NCI-H2107 treated with DMSO at 0.1 percent for 48 hours (cell line): ENCODE results near the gene IFT22.
A peak's percentile ranks its signal among the peaks of the same experiment; 100 is the strongest.
"Not testable (repeated sequence)": the region's sequence is repeated elsewhere in the genome, so short reads cannot be mapped to it uniquely, and the experiment has no call there.

Experiments
- DNase-seq: peaks from one replicate; lab custom pipeline; 2025; ENCODE audit not compliant: unreplicated experiment; lab: John Stamatoyannopoulos, UW

Gene IFT22

DNA sequence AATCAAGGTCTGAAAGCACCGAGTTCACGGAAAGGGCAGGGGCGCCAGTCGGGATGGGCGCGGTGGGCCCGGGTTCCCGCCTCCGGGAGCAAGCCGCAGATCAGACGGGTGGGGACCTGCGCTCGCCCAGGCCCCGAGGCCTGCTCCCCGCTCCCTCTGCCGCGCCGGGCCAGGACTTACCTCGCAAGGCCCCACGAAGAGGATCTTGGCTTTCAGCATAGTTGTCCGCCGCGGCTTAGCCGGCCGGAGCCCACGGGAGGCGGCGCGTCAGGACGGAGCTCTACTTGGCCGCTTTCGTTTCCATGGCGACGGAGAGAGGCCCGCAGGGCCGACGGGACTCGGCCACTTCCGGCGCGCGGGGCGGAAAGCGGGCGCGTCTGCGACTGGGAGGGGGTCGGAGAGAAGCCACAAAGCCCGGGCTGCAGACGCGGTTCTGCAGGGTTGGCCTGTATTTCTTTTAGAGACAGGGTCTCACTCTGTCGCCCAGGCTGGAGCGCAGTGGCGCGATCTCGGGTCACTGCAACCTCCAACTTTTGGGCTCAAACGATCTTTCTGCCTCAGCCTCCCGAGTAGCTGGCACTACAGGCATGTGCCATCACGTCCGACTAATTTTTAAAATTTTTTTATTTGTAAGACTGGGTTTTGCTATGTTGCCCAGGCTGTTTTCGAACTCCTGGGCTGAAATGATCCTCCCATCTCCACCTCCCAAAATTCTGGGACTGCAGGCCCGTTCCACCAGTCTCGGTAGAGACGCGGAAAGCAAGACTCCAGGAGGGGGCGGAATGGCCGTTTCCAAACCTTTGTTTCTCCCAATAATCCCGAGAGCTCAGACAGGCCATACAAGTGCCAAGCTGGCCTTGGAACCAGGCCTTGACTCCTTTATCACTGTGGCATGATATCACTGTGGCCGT, at the start of gene IFT22:
IFT22 (minus strand) TSS at position 322 of the 911 bp plus-strand sequence; CDS start at position 219, 103 bp downstream.
- peak; percentile 64 for DNase-seq

DNA sequence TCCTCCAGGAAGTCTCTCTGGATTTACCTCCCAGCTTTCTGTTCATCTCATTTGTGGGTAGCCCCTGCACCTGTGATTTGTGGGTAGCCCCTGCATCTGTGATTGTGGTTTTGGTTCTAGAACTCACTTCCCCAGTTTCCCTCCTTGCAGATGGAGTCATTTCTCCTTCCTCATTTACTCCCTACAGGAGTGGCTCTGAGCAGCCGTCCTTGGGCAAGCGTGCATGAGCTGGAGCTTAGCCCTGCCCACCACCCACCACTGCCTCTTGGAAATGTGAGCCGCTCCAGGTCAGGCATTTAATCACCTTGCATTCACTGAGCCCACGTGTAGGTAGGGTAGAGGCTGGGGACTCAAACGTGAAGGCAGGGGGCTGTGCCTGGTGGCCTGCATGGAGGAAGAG, 49.2 kb upstream of the IFT22 start:
- DNase-seq: no peak

DNA sequence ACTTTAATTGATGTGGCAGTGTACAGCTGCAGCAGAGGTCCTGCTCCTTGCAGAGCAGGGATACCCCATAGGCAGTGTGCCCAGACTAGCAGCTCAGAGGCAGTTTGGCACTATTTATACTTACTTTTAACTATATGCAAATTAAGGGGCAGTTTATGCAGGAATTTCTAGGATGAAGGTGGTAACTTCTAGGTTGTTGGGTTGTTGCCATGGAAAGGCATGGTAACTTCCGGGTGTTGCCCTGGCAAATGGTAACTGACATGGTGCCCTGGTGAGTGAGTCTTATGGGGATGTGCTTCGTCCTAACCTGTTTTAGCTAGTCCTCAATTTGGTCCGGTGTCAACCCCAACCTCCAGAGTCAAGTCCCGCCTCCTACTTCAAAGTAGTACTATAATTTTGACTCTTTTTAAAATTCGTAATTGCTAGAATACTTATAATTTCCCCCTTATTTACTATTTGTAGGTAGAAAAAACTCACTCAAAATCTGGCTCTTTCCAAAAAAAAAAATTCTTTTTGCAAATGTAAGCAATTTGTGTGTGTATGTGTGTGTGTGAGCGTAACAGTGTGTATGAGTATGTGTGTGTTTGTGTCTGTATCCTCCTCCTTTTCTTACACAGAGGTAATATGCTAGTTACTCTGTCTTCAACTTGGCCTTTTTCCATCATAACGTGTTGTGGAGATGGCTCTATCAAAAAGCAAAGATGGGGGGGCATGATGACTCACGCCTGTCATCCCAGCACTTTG, 47.0 kb upstream of the IFT22 start:
- DNase-seq: no peak

DNA sequence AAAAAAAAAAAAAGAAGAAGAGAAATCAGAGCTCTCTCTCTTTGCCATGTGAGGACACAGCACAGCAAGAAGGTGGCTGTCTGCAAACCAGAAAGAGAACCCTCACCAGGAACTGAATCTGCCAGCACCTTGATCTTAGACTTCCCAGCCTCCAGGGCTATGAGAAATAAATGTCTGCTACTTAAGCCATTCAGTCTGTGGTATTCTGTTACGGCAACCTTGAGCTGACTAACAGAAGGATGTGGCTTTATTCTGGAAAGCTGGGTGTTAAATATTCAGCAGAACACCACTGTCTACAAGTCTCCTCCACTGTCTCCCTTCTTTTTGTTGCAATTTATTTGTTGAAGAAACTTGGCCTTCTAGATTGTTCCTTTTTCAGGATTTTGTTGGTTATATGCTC, 46.1 kb upstream of the IFT22 start:
- DNase-seq: no peak

DNA sequence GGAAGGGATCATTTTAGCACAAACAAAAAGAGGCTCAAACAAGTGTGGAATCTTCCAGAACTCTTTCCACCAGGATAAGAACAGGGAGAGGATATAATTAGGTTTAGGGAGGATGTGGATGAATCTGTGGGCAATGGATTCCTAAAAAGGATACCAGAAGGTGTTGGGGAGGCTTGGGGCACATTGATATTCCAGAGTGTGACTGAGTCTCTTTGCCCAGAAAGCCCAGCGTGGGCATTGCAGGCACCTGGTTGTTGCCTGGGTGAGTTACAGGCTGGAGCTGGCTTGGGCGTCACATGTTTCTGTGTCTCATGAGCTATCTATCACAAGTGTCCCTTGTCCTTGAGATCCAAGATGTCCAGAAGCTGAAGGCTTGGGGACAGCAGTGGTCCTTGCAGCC, 44.3 kb upstream of the IFT22 start:
- DNase-seq: no peak

DNA sequence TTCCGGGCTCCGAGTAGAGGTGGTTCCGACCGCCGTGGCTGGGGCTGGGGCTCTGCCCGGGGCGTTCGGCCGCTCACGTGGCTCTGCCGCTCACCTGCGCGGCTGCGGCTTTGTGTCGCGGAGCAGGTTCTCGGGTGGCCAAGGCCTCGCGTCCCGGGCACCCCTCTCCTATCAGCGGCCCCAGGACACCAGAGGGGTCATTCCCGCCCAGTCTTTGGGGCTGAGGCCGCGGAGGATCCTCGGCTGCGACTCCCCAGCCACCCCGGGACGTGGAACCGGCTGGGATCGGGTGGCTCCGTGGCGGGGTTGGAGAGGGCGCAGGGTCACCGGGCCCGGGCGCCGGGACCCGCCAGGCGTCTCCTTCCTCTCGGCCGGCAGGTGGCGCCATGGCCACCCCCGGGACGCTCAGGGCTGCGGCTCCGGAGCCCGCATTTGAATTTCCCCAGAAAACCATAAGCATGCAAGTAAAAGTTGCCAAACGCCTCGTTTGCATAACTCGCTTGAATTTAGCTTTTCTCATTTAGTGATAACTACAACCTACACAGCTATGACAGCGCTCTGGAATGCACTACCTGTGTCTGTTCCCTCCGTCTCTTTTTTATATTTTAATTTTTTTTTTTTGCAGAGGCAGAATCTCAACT, 42.2 kb upstream of the IFT22 start:
- peak; percentile 16 for DNase-seq

DNA sequence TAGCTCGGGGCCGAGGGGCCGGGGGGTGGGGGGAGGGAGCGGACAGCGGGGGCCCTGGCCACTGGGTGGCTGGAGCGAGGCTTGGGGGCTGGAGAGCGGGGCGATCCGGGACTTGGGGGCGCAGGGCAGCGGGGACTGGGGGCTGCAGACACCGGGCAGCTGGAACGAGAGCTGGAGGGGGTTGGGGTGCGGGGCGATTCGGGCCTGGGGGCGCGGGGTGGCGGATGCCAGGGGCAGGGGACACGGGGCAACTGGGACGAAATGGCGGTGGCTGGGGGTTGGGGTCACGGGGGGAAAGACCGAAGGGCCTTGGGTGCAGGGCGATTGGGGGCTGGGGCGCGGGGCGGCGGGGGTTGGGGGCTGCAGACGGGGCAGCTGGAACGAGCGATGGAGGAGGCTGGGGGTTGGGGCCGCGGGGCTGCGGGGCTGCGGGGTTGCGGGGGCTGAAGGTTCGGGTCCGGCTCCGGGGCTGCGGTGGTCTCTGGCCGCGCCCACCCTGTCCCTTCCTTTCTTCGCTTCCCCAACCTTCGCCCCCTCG, 41.7 kb upstream of the IFT22 start:
- no peak for DNase-seq

DNA sequence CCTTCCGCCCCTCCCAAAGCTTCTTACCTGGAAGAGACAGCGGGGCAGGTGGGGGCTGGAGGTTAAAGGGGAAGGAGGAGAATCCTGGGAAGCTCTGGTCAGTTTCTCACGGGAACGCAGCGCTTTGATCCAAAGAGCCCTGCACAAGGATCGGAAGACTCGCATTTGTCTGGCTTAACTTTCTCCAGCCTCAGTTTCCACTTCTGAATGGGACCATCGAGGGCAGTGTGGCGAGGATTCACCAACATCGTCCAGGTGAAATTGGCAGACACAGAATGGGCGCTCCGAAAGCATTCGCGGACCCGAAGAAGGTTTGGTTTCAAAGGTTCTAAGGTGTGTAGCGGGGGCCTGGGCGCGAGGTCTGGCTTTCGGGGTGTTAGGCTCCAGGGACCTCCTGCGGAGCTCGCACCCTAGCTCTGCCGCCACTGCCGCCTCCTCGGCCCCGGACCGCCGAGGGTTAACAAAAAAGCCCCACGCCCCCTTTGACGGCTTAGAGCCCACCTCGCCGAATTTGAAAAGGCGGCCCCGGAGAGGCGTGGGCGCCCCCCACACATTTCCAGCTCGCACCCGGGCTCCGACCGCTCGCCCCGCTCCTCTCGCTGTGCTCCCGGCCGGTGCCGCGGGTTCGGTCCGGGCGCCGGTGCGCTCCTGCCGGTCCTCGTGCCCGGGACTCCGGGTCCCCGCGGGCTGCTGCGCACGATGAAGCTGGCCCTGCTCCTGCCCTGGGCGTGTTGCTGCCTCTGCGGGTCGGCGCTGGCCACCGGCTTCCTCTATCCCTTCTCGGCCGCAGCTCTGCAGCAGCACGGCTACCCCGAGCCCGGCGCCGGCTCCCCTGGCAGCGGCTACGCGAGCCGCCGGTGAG, 41.0 kb upstream of the IFT22 start, which contains the start of gene COL26A1:
COL26A1 (plus strand) TSS at position 542 of the 862 bp plus-strand sequence; CDS start at position 700, 158 bp downstream.
- DNase-seq: no peak

DNA sequence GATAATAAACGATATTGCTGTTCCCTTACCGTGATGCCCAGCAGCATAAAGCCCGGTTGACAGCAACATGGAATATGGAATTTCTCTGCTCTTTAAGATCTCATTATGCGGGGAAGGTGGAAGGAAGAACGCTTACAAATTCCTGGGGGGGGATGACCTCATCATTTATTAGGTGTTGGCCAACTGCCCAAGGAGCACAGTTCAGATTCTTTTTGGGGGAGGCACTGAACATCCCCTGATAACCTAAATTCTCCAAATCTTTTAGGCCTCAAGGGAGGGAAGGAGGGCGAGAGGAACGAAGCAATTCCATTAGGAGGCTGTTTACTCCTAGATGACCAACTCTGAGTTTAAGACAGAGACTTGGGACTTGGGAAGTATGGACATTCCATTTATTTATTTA, 35.8 kb upstream of the IFT22 start:
- DNase-seq: no peak

DNA sequence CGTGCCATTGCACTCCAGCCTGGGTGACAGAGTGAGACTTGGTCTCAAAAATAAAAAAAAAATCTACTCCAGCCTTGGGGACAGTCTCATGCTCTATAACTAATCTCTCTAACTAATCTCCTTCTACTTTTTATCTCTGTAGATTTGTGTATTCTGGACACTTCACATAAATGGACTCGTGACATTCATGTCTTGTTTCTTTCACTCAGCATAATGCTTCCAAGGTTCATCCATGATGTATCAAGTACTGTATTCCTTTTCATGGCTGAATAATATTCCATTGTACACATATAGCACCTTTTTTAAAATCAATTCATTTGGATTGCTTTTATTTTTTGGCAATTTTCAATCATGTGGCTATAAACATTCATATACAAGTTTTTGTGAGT, 31.3 kb upstream of the IFT22 start:
- DNase-seq: no peak

DNA sequence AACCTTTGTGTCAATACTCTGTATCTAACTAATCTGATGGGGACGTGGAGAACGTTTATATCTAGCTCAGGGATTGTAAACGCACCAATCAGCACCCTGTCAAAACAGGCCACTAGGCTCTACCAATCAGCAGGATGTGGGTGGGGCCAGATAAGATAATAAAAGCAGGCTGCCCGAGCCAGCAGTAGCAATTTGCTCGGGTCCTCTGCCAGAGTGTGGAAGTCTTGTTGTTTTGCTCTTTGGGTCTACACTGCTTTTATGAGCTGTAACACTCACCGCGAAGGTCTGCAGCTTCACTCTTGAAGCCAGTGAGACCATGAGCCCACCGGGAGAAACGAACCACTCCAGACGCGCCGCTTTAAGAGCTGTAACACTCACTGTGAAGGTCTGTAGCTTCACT, 27.7 kb upstream of the IFT22 start:
- DNase-seq: not testable (repeated sequence)

DNA sequence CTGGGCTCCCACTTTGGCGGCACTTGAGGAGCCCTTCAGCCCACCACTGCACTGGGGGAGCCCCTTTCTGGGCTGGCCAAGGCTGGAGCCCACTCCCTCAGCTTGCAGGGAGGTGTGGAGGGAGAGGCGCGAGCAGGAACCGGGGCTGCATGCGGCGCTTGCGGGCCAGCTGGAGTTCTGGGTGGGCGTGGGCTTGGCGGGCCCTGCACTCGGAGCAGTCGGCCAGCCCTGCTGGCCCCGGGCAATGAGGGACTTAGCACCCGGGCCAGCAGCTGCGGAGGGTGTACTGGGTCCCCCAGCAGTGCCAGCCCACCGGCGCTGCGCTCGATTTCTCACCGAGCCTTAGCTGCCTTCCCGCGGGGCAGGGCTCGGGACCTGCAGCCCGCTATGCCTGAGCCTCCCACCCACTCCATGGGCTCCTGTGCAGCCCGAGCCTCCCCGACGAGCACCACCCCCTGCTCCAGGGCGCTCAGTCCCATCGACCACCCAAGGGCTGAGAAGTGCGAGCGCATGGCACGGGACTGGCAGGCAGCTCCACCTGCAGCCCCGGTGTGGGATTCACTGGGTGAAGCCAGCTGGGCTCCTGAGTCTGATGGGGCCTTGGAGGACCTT, 26.9 kb upstream of the IFT22 start:
- DNase-seq: not testable (repeated sequence)

DNA sequence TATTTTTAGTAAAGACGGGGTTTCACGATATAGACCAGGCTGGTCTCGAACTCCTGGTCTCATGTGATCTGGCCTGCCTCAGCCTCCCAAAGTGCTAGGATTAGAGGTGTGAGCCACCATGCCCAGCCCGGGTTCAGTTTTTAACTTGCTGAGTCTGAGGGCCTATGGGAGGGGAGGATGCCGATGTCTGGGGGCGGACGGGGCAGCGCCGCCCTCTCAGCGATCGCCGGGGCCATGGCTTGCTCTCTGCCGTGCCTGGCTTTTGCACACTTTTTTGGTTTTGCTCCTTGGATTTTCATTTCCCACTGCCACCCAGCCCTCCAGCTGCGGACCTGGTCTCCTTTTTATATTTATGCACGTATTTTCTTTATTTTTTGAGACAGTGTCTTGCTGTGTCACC, 25.9 kb upstream of the IFT22 start:
- DNase-seq: no peak

DNA sequence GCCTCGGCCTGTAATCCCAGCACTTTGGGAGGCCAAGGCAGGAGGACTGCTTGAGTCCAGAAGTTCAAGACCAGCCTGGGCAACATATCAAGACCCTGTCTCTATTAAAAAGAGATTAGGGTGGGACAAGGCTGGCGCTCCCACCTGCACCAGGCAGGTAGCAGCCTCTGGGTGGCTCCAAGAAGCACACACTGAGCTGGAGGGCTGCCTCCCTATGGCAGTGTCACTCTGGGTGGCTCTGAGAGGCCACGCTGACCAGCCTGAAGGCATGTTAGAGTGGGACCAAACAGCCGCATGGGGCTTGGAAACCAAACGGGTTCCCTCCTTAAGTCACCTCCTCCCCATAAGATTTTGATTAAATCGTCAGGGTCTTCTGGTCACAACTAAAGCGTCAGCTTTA, 21.3 kb upstream of the IFT22 start:
- DNase-seq: no peak

DNA sequence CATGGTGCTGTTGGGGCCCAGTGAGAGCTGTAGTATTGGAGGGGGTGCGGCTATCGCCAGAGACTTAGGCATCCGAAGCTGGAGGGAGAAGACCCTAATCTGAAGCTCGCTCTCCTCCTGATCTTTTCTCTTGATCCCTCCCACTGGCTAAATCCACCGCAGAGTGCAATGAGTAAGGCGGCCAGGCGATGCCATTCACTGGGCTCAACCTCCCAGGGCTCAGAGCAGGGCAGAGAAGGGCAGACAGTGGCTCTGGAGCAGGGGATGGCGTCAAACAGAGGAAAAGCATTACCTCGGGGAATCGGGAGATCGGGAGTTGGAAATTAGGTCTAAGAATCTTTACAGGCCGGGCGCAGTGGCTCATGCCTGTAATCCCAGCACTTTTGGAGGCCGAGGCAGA, 18.8 kb upstream of the IFT22 start:
- no peak for DNase-seq

DNA sequence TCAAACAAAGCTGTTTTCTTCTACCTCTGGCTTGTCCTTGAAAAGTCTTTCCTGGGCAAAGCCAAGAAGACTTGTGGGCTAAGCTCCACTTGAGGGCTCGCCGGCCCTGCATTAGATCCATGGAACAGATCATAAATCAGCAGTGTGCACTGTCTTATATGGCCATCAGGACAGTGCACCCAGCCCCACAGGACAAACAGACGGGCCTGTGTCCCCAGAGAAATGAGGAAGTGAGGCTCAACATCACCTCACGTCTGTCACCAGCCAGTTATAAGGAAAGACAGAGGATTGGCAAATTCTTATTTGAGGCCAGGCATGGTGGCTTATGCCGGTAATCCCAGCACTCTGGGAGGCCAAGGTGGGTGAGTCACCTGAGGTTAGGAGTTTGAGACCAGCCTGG, 12.3 kb upstream of the IFT22 start:
- DNase-seq: no peak

DNA sequence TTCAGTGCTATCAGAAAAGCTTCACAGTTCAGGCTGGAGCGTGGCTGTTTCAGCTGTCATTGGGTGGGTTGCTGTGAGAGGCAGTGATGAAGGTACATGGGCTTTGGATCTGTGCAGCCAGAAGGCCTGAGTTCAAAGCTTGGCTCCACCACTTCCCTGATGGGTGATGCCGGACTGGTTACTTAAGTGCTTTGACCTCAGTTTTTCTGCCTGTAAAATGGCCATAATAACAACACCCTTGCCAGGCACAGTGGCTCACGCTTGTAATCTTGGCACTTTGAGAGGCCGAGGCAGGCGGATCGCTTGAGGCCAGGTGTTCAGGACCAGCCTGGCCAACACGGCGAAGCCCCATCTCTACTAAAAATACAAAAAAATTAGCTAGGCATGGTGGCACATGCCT, 10.4 kb upstream of the IFT22 start:
- no peak for DNase-seq

DNA sequence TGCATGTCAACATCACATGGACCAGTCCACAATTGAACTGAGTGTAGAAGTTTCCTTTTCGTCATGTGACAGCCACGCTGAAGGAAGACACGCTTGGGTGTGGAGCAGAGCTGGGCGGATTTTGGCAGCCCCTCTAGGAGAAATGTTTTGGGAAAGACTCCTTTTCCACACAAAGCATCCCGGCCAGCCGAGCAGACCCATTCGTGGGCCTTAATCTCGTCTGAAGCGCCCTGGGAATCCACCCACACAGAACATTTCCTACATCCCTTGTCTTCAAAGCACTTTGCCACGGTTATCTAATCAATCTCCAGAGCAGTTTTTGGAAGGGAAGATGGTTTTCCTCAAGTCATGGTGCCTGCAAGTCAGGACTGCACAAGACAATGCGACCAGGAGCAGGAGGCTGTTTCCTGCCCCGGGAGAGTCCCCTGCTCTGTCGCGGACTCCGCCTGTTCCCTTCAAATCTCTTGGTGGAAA, 8.4 kb upstream of the IFT22 start:
- DNase-seq: no peak

DNA sequence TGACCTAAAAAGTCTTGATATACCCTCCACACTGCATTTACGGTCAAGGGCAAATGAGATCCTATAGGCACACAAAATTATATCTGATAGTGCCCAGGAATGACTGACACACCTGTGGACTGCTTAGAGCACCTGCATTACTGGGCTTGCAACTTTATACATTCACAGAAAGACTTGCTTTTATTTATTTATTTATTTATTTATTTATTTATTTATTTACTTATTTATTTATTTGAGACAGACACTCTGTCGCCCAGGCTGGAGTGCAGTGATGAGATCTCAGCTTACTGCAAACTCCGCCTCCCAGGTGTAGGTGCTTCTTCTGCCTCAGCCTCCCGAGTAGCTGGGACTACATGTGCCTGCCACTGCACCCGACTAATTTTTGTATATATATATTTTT, 6.5 kb upstream of the IFT22 start:
- DNase-seq: no peak

DNA sequence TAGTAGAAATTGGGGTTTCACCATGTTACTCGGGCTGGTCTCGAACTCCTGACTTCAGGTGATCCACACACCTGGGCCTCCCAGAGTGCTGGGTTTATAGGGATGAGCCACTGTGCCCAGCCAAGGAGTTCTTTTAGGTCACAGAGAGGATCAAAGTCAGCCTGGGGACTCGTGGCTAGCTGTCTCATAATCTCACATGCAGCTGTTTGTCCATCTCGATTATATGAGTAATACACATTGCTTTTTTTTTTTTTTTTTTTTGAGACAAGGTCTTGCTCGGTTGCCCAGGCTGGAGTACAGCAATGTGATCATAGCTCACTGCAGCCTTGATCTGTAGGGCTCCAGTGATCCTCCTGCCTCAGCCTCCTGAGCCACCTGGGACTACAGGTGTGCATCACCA, 2.2 kb downstream of the IFT22 start:
- DNase-seq: no peak
